AG04449 (cell line): ENCODE measurements around the gene MAP3K4.

Experiments used
- CTCF ChIA-PET: fragments of 350-600 bp; formaldehyde crosslinking; extraction: SDS; loops from one replicate; lab custom pipeline; 2021; ENCODE audit warnings: antibody characterized with exemption; lab: Yijun Ruan, JAX
- POLR2A ChIA-PET: fragments of 400-600, 350-600 bp; formaldehyde crosslinking; extraction: SDS; loops from one replicate; lab custom pipeline; 2020; ENCODE audit warnings: antibody characterized with exemption, inconsistent platforms; lab: Yijun Ruan, JAX
- DNase-seq: peaks from one replicate; pipeline ENCODE4 v3.0.0-alpha.2; 2010; ENCODE audit warnings: low read depth, low spot score
- H3K4me3 ChIP-seq: 2 replicates; pipeline ENCODE4 v1.5.1; 2011; ENCODE audit warnings: low read depth, mild to moderate bottlenecking, control low read depth, low read length
- CTCF ChIP-seq: IDR thresholded peaks from one replicate; pipeline ENCODE4 v1.5.1; 2011; ENCODE audit warnings: mild to moderate bottlenecking, moderate library complexity, low read length, control low read depth, inconsistent platforms; ENCODE audit not compliant: insufficient read depth; ENCODE audit errors: missing control alignments

The MAP3K4 gene

GRCh38 chr6:161127071-161127740 is 135.6 kb downstream of the MAP3K4 start:
- no peak for DNase-seq
- no peak for TF ChIP-seq CTCF
- H3K4me3 ChIP-seq, result no peak overlapping the region
- CTCF ChIA-PET, result interaction anchor here (0.9 to 1.9 kb wide), 5 partner anchors 10 to 247 kb away, joined by 3 to 6 read pairs (median 3); no protein-coding TSS in a partner anchor
- POLR2A ChIA-PET, result no interaction called here

- CTCF ChIA-PET, result interaction anchor here (0.9 to 1.6 kb wide), 5 partner anchors 11 to 243 kb away, joined by 3 to 6 read pairs (median 3); no protein-coding TSS in a partner anchor
- POLR2A ChIA-PET, result no interaction called here
- no peak for TF ChIP-seq CTCF
- no peak overlapping the region for H3K4me3 ChIP-seq
- no peak for DNase-seq
Measured at GRCh38 chr6:161128230-161128629, 136.7 kb downstream of the MAP3K4 start.

- no peak for TF ChIP-seq CTCF
- CTCF ChIA-PET, result interaction anchor here (1.1 to 1.4 kb wide), 3 partner anchors 12 to 198 kb away, joined by 3 read pairs; no protein-coding TSS in a partner anchor
- POLR2A ChIA-PET, result no interaction called here
- H3K4me3 ChIP-seq, result no peak overlapping the region
- no peak for DNase-seq
Measured at GRCh38 chr6:161128680-161129196, 137.2 kb downstream of the MAP3K4 start.

DNA sequence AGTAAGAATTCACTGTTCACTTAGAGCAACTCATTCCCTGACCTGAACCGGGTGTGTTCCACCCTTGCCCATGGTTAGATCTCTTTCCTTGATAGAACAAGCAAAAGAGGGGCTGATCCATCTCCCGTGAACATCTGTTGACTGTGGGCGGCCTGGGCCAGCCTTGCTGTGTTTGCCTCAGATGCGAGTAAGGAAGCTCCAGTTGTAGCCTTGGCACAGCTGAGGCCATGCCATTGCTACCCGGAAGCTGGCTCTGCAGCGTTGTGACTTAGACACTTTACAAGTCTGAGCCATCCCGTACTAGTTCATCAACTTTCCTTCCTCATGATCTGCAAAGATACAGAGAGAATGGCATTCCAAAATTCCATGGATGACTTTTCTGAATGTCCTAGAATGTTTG is 139.0 kb downstream of the MAP3K4 start:
- ChIA-PET CTCF (interaction anchor here (1.1 to 5.2 kb wide), 2 partner anchors 10 to 242 kb away, joined by 3 to 37 read pairs; no protein-coding TSS in a partner anchor), POLR2A (no interaction called here)
- DNase-seq, result no peak
- no peak for TF ChIP-seq CTCF
- no peak overlapping the region for H3K4me3 ChIP-seq

DNA sequence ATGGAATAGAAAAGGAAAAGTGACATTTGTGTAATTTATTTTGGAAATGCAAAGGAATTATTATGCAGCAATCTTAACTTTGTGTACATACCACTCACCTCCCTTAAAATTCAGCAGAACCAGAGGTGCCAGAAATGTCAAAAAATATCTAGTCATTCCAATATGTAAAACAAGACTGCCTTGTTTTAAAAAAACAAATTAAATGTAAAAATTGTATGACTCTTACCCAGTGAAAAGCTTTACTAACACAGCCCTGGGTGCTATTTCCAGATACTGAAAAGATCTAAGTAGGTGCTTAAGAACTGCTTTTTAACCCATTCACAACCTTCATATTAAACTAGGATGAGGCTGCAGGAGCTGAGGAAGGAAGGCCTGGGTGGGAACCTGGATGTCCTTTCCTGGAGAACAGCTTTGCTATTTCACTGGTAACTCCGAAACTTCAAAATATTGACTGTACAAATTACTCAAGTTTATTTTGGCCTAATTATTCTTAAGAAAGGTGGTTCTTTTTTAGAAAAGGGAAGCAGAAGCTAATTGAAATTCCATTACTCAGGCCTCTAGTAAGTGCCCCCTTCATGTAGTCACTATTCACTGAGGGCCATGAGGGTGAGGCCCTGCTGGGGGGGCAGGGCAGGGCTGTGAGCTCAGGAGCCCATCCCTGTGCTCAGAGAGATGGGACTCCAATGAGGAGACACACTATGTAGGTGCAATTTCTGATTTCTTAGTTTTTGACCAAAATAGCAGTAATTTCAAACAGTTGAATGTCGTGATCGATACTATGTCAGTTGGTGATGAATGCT is 139.6 kb downstream of the MAP3K4 start:
- POLR2A ChIA-PET, result interaction anchor here (0.7 kb wide), 1 partner anchor 55 kb away, joined by 3 read pairs; no protein-coding TSS in a partner anchor
- CTCF ChIA-PET, result interaction anchor here (1.1 to 5.2 kb wide), 2 partner anchors 9 to 241 kb away, joined by 3 to 37 read pairs; no protein-coding TSS in a partner anchor
- no peak for TF ChIP-seq CTCF

More for the DNA sequence above, 139.6 kb downstream of the MAP3K4 start:
- DNase-seq, result no peak
- no peak overlapping the region for H3K4me3 ChIP-seq
